Measurements from ENCODE around the gene CDCP1.

The CDCP1 gene

DNA sequence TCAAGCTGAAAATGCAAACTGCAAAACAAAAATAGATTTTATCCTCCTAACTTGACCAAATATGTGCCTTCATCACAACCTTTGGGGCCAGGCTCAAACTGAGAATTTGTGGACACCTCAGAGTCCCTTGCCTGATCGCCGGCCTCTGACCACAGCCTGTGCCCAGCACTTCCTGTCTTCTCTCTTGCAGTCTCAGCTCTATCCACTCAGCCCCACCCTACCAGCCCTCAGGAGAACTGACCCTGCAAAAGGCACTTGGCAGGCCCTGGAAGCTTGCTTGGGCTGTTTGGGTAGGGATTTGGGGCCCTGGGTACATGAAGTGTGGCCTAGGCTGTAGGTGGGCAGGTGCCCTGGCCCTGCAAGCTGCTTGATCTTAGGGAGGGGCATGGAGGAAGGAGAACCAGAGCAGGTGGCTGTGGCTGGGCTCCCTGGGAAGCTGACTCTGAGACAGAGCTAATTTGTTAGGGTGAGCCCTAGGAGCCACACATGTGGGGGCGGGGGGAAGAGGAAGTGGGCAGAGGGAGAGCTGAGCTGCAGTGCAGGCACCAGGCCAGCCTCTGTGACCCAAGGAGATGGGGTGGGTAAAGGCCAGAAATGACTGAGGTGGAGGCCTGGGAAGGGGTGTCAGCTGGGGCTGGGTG, 111.4 kb downstream of the CDCP1 start:
- in situ Hi-C loops (cut with HindIII; ENCODE audit: low sequenced_read_pairs), result loop anchor here (25.0 kb wide), 1 partner anchor 478 kb away; no protein-coding TSS in a partner anchor

DNA sequence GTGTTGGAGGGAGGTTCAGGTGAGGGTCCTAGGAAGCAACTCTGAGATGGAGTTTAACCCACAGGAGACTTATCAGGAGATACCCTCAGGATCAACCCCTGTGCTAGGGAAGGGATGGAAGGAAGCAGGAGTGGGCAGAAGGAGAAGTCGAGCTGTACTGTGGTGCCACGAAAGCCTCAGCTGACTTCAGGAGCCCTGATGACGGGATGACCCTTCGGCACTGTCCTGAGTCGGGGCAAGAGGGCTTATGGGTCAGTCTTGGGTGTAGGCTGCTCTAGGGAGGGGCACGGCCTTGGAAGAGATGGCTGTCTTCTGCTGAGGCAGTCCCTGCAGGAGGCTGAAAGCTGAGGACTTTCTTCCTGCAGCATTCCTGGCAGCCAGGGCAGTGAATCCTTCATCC, 112.4 kb downstream of the CDCP1 start:
- in situ Hi-C loops (cut with HindIII; ENCODE audit: low sequenced_read_pairs), result loop anchor here (25.0 kb wide), 1 partner anchor 479 kb away; no protein-coding TSS in a partner anchor

All from DLD1 (cell line).